Measurements from ENCODE around the gene CTPS2.

Gene CTPS2

GRCh38 chrX:16589826-16590225, 122.6 kb downstream of the CTPS2 start:
- TF ChIP-seq POLR2AphosphoS5 (IDR thresholded peaks at IDR 0.05; ENCODE audit: low read depth, low read length) (no peak), REST (IDR thresholded peaks at IDR 0.05; ENCODE audit: insufficient read depth in 1 of 2, low read depth in 2 of 2, low read length in 2 of 2) (no peak), TAF1 (IDR thresholded peaks at IDR 0.05; ENCODE audit: borderline replicate concordance, insufficient read depth, low read length) (no peak), FOXP2 (optimal IDR thresholded peaks at IDR 0.05; ENCODE audit: borderline replicate concordance, extremely low read depth, extremely low read length, insufficient read depth) (no peak), SIN3A (IDR thresholded peaks at IDR 0.05; ENCODE audit: borderline replicate concordance, insufficient read depth, low read length) (no peak)

GRCh38 chrX:16589211-16589610, 123.3 kb downstream of the CTPS2 start:
- TF ChIP-seq TAF1 (IDR thresholded peaks at IDR 0.05; ENCODE audit: borderline replicate concordance, insufficient read depth, low read length) (no peak), POLR2AphosphoS5 (IDR thresholded peaks at IDR 0.05; ENCODE audit: low read depth, low read length) (no peak), FOXP2 (optimal IDR thresholded peaks at IDR 0.05; ENCODE audit: borderline replicate concordance, extremely low read depth, extremely low read length, insufficient read depth) (no peak), SIN3A (IDR thresholded peaks at IDR 0.05; ENCODE audit: borderline replicate concordance, insufficient read depth, low read length) (no peak)

GRCh38 chrX:16588266-16588665, 124.2 kb downstream of the CTPS2 start:
- no peak for TF ChIP-seq SIN3A (IDR thresholded peaks at IDR 0.05; ENCODE audit: borderline replicate concordance, insufficient read depth, low read length)
- no peak for TF ChIP-seq TAF1 (IDR thresholded peaks at IDR 0.05; ENCODE audit: borderline replicate concordance, insufficient read depth, low read length)
- no peak for TF ChIP-seq FOXP2 (optimal IDR thresholded peaks at IDR 0.05; ENCODE audit: borderline replicate concordance, extremely low read depth, extremely low read length, insufficient read depth)

- TF ChIP-seq POLR2AphosphoS5 (IDR thresholded peaks at IDR 0.05; ENCODE audit: low read depth, low read length) = no peak
- TF ChIP-seq FOXP2 (optimal IDR thresholded peaks at IDR 0.05; ENCODE audit: borderline replicate concordance, extremely low read depth, extremely low read length, insufficient read depth) = no peak
- TF ChIP-seq SIN3A (IDR thresholded peaks at IDR 0.05; ENCODE audit: borderline replicate concordance, insufficient read depth, low read length) = no peak
- TF ChIP-seq REST (IDR thresholded peaks at IDR 0.05; ENCODE audit: insufficient read depth in 1 of 2, low read depth in 2 of 2, low read length in 2 of 2) = no peak
- no peak for TF ChIP-seq TAF1 (IDR thresholded peaks at IDR 0.05; ENCODE audit: borderline replicate concordance, insufficient read depth, low read length)
Measured at GRCh38 chrX:16587836-16588235, 124.6 kb downstream of the CTPS2 start.

- TF ChIP-seq REST (IDR thresholded peaks at IDR 0.05; ENCODE audit: insufficient read depth in 1 of 2, low read depth in 2 of 2, low read length in 2 of 2) = no peak
- TF ChIP-seq FOXP2 (optimal IDR thresholded peaks at IDR 0.05; ENCODE audit: borderline replicate concordance, extremely low read depth, extremely low read length, insufficient read depth) = no peak
- TF ChIP-seq SIN3A (IDR thresholded peaks at IDR 0.05; ENCODE audit: borderline replicate concordance, insufficient read depth, low read length) = no peak
- no peak for TF ChIP-seq POLR2AphosphoS5 (IDR thresholded peaks at IDR 0.05; ENCODE audit: low read depth, low read length)
- TF ChIP-seq TAF1 (IDR thresholded peaks at IDR 0.05; ENCODE audit: borderline replicate concordance, insufficient read depth, low read length) = no peak
Measured at GRCh38 chrX:16586377-16587112, 125.9 kb downstream of the CTPS2 start.

All from PFSK-1 (cell line).